Mucosa of gallbladder (tissue), 1 donor: ENCODE results near the gene ZNF469. TPM values are rescaled to one million over a fixed set of nuclear protein-coding genes. Genes with fewer than 3 reads are reported as not detected.

Experiments used
- DNase-seq: peaks from one replicate; pipeline ENCODE4 v3.0.0-alpha.2; 2020; ENCODE audit warnings: low spot score
- total RNA-seq: library from RNA; stranded (reverse); gene quantifications from one replicate; pipeline ENCODE4 v1.2.1, GENCODE V29; 2021
- donor health status: DM: no; HTN: no; CAD: no.

Gene ZNF469
- total RNA-seq, 1 donor from 2014 or later, result 3.7 TPM

DNA sequence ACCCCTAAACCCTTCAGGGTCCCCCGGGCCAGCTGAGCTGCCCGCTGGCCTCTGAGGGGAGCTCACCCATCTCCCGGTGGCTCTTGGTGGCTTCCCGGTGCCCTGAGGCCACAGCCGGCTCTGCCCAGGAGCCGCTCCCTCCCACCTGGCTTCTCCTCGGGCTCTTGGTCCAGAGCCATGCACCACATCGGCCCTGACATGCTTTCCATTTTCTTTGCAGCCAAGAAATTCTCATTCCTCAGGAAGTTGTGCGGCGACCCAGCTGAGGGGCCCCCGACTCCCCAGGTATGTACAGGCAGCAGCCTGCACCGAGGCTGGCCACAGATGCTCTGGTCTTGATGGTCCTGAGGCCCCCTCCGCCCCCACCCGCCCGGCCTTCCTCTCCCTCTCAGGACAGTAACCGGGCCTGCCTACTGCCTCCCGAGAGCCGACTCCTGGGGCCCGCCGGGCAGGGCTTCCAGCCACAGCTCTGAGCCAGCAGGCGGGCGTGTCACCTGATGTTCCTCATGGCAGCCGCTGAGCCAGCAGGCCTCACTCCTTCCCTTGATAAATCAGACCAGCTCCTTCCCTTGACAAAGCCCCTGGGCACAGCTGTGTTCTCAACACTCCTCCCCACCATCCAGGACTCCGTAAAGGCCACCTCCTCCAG is 42.0 kb downstream of the ZNF469 start:
- no peak for DNase-seq

- no peak for DNase-seq
Observed at GRCh38 chr16:88426018-88426417, 43.3 kb downstream of the ZNF469 start.

DNA sequence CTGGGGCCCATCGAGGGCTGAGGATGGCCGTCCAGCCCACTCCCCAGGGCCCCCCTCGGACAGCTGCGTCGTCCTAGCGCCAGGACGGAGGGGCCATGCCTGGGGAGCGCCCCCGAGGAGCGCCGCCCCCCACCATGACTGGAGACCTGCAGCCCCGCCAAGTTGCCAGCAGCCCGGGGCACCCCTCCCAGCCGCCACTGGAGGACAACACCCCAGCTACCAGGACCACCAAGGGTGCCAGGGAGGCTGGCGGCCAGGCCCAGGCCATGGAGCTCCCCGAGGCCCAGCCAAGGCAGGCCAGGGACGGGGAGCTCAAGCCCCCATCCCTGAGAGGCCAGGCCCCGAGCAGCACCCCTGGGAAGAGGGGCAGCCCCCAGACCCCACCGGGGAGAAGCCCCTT is 44.6 kb downstream of the ZNF469 start:
- no peak for DNase-seq

GRCh38 chr16:88428156-88428555 is 45.4 kb downstream of the ZNF469 start:
- no peak for DNase-seq

GRCh38 chr16:88428616-88429386 is 46.0 kb downstream of the ZNF469 start:
- no peak for DNase-seq

- DNase-seq, result no peak
Observed at GRCh38 chr16:88429387-88430184, 46.8 kb downstream of the ZNF469 start.

DNA sequence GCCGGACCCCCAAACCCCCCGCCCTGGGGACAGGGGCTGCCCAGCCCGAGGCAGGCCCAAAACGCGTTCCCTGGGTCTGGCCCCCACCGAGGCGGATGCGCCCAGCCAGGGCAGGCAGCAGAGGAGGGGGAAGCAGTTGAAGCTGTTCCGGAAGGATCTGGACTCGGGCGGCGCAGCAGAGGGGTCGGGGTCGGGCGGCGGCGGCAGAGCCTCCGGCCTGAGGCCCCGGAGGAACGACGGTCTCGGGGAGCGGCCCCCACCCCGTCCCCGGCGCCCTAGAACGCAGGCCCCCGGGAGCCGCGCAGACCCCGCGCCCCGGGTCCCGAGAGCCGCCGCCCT is 47.4 kb downstream of the ZNF469 start:
- DNase-seq, result no peak

GRCh38 chr16:88430524-88431446 is 48.0 kb downstream of the ZNF469 start:
- DNase-seq, result peak; percentile 26

DNA sequence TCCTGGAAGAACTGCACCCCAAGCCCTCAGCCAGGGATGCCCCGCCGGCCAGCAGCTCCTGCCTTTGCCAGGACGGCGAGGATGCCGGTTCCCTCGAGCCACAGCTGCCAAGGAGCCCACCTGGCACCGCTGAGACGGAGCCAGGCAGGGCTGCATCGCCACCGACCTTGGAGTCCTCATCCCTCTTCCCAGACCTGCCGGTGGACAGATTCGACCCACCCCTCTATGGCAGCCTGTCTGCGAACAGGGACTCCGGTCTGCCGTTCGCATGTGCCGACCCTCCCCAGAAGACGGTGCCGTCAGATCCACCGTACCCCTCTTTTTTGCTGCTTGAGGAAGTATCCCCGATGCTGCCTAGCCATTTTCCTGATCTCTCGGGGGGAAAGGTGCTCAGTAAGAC is 48.9 kb downstream of the ZNF469 start:
- DNase-seq, result no peak

GRCh38 chr16:88432174-88432573 is 49.4 kb downstream of the ZNF469 start:
- no peak for DNase-seq

Other genes starting within 250 kb of the ZNF469 start
- 72.0 TPM for gene ZFPM1, start 70.3 kb downstream of the ZNF469 start, total RNA-seq
- gene ZC3H18, start 187.4 kb downstream of the ZNF469 start, total RNA-seq, result 43.4 TPM